Activated T-cell treated with anti-CD3 and anti-CD28 coated beads for 48 hours (primary cell): ENCODE measurements around the gene MARCHF7.

Experiments used
- DNase-seq: peaks from one replicate; pipeline ENCODE4 v3.0.0-alpha.2; 2020; ENCODE audit warnings: low read depth

The MARCHF7 gene

GRCh38 chr2:159762075-159762474 lies 49.8 kb downstream of the MARCHF7 start:
- no peak for DNase-seq
